AG20443 (cell line): ENCODE data around the gene GGT6.

Experiments used
- DNase-seq: peaks from one replicate; pipeline ENCODE4 v3.0.0; 2012; ENCODE audit warnings: low spot score, mixed read lengths

GGT6 gene

GRCh38 chr17:4573669-4574068, 13.3 kb upstream of the GGT6 start:
- DNase-seq = no peak

DNA sequence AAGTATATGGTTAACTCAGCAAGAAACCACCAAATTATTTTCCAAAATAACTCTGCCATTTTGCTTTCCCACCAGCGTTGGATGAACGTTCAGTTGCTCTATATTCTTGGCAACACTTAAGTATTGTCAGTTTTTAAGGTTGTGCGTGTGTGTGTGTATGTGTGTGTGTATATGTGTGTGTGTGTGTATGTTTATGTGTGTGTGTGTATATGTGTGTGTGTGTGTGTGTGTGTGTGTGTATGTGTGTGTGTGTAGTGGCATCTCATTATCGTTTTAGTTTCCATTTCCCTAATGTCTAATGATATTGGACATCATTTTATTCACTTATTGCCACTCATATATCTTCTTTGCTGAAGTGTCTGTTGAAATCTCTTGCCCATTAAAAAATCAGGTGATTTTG, 12.7 kb upstream of the GGT6 start:
- no peak for DNase-seq

GRCh38 chr17:4572131-4572530, 11.8 kb upstream of the GGT6 start:
- no peak for DNase-seq

GRCh38 chr17:4569591-4569990, 9.2 kb upstream of the GGT6 start:
- no peak for DNase-seq

GRCh38 chr17:4566785-4567184, 6.4 kb upstream of the GGT6 start:
- DNase-seq = peak; percentile 80

GRCh38 chr17:4565209-4566141, 5.1 kb upstream of the GGT6 start:
- peak; percentile 85 for DNase-seq

DNA sequence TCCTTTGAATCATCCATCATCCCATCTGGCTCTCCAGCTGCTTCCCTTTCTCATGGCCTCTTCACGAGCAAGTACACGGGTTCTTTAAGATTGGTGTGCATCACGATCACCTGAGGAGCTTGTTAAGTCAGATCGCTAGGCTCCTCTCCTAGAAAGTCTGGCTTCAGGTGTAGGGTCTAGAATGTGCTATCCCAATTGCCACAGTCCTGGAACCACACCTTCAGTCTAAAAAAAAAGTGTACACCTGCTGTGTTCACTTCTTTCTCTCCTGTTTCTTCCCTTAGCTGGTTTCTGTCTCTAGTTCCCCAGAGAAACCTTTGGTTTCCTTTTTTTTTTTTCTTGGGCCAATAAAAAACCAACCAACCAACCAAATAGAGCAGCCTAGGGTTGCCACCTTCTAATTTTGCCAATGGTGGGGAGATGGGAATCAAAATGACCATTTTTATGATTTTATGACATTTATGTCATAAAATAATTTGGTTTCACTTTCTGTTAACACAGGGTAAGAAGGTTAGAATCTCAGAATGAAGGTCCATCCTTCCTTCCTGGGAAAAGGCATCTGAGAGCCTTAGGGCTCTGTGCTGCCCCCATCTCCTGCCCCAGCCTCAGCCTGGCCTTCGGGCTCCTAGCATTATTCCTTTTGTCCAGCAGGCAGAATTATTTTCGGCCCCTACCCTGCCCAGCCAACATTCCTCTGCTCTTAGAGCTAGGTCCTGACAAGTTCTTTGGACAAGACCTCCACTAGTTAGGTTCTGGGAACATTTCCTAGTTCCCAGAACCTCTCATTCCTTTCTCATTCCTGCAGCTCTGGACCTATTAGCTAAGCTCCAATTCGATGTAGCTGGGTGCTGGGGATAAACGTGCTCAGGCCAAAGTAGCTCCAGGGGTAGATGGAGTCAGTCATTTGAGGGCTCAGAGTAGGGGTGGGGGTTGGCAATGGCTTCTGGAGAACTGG, 1.9 kb upstream of the GGT6 start:
- DNase-seq = no peak

DNA sequence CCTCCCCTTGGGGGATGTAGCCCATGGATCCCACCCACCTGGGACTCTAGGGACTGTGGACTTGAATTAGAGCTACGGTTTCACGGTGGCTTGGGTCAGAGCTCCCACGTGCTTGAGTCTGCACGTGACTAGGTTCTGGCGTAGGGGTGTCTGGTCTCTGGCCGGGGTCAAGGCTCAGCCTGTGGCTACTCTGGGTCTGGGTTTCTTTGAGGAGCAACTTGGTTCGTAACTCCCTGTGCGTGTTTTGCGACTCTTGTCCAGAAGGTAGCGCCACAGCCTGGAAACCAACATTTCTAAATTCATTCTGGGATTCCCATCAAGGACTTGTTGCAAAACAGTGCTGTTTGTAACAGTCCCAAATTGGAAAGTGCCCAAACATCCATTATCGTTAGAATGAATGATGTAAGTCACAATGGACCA, 470 bp upstream of the GGT6 start:
- no peak for DNase-seq

DNA sequence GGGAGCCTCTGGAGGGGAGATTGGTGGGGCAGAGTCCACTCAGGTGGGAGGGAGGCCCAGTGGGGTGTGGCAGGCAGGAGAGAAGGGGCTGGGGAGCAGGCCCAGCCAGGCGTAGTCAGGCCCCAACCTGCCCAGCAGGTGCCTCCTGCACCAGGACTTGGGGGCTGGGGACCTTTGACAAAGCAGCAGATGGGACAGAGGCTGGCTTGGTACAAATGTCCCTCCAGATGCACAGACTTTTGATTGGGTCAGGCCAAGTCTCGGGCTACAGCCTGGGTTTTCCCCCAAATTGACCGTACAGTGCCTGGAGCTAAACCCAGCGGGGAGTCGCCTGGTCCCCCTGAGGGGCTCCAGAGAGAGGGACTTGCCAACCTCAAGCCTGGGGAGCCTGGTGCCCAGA, 411 bp downstream of the GGT6 start:
- no peak for DNase-seq

DNA sequence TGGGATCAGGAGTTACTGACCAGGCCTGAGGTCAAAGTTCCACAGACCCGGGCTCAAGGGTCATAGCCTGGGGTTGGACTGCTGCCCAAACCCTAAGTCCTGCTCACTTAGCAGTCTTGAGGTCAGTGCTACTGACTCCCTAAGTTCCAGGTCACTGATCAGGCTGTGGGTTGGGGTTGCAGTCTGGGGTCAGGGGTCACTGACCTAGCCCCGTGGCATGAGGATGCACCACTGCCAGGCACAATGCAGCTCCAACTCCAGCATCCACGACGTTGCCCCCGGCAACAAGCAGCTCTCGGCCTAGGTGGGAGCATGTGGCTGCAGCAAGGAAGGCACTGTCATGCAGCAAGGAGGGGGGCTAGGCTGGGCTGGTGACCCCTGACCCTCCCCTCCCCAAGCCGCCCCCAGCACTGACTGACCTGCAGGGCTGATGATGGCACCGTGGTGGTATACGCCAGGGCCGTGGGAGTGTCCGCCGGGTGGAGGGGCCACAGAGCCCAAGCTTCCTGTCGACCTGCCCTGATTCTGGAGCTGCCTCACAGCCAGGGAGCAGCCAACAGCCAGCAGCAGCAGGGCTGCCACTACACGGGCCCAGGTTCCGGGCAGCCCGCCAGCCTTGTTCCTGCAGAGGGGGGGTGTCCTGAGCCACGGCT, 1.1 kb downstream of the GGT6 start:
- DNase-seq = no peak

GRCh38 chr17:4558347-4558971, 1.9 kb downstream of the GGT6 start:
- no peak for DNase-seq

GRCh38 chr17:4557626-4558346, 2.6 kb downstream of the GGT6 start:
- no peak for DNase-seq

- DNase-seq = no peak
Observed at GRCh38 chr17:4556996-4557395, 3.4 kb downstream of the GGT6 start.

GRCh38 chr17:4555873-4556759, 4.3 kb downstream of the GGT6 start:
- DNase-seq = no peak

- peak; percentile 100 for DNase-seq
Observed at GRCh38 chr17:4554997-4555799, 5.2 kb downstream of the GGT6 start, which contains the start of gene MYBBP1A. MYBBP1A (minus strand) TSS chr17:4555384; CDS start chr17:4555324, 60 bp downstream.

DNA sequence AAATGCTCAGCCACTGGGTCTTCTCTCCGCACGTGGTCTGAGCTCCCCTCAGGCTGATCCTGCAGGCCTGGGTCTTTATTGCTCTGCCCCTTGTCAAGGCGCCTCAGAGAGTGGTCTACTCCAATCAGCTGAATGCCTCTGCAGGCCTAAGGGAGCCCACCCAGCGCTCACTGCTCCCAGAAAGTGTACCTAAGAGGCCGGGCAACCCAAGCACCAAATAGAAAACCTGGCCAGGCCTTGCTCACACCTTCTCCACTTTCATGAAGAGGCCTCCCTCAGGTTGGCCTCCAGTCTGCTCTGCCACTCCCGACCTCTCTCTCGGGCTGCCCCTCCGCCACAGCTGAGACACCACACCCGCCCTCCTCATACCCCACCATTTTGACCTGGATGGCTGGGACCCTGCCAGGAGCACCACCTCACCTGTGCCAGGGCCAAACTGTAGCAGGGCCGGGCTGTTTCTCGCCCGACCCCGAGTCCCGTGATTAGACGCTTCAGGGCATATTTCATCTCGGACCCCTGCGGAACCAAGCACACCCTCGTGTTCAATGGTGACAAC, 5.9 kb downstream of the GGT6 start:
- DNase-seq = no peak

DNA sequence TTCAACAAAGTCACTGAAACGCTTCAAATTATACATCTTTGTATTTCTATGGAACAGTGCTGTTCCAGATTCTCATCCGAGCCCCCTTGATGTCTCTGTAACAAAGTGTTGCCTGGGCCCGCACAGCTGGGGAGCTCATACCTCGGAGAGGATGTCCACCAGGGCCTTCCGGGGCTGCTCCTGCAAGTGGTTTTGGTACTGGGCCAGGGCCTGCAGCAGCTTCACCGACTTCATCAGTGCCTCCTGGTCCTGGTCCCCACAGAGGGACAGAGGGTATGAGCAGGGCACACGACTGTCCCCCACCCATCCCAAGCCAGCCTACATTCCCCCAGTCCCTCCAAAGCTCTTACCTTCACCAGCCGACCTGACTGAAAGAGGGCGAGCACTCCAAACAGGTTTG, 6.7 kb downstream of the GGT6 start:
- no peak for DNase-seq

- no peak for DNase-seq
Observed at GRCh38 chr17:4551796-4552525, 8.4 kb downstream of the GGT6 start.
